ENCODE measurements around the gene PNKP. TPM values are rescaled to one million over a fixed set of nuclear protein-coding genes. Genes with fewer than 3 reads are reported as not detected.
A peak's percentile ranks its signal among the peaks of the same experiment; 100 is the strongest.

PNKP gene
- polyA plus RNA-seq, 1 donor from 2014 or later, result 43.1 TPM

GRCh38 chr19:49852631-49853126, 14.7 kb downstream of the PNKP start:
- H2AFZ ChIP-seq (ENCODE audit: low read depth, low read length), result no peak overlapping the region
- peaks cover 4% of the 10 kb centered on the region for H3K36me3 ChIP-seq (ENCODE audit: insufficient read depth, low read length)
- no peaks in the 10 kb centered on the region for H3K9me3 ChIP-seq (ENCODE audit: low read length)
- no peak overlapping the region for H3K27ac ChIP-seq (ENCODE audit: low read length)
- H3K27me3 ChIP-seq (ENCODE audit: insufficient read depth, low read depth, low read length), result no peaks in the 10 kb centered on the region
- H4K20me1 ChIP-seq (ENCODE audit: insufficient read depth), result peaks cover 41% of the 10 kb centered on the region
- no peak for TF ChIP-seq SMC3 (conservative IDR thresholded peaks at IDR 0.05; ENCODE audit: poor library complexity)
- TF ChIP-seq RAD21 (conservative IDR thresholded peaks at IDR 0.05), result no peak
- TF ChIP-seq POLR2AphosphoS5 (IDR thresholded peaks at IDR 0.05), result peak; percentile 7
- no peak for TF ChIP-seq EP300 (conservative IDR thresholded peaks at IDR 0.05; ENCODE audit: poor library complexity, severe bottlenecking)
- TF ChIP-seq, protein P1, sequence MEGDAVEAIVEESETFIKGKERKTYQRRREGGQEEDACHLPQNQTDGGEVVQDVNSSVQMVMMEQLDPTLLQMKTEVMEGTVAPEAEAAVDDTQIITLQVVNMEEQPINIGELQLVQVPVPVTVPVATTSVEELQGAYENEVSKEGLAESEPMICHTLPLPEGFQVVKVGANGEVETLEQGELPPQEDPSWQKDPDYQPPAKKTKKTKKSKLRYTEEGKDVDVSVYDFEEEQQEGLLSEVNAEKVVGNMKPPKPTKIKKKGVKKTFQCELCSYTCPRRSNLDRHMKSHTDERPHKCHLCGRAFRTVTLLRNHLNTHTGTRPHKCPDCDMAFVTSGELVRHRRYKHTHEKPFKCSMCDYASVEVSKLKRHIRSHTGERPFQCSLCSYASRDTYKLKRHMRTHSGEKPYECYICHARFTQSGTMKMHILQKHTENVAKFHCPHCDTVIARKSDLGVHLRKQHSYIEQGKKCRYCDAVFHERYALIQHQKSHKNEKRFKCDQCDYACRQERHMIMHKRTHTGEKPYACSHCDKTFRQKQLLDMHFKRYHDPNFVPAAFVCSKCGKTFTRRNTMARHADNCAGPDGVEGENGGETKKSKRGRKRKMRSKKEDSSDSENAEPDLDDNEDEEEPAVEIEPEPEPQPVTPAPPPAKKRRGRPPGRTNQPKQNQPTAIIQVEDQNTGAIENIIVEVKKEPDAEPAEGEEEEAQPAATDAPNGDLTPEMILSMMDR (IDR thresholded peaks at IDR 0.05; ENCODE audit: poor library complexity, severe bottlenecking), result no peak
- no peak for TF ChIP-seq TAF1 (IDR thresholded peaks at IDR 0.05; ENCODE audit: low read depth)
- no peak for TF ChIP-seq EZH2 (IDR thresholded peaks at IDR 0.05; ENCODE audit: borderline replicate concordance, insufficient read depth, low read length, poor library complexity, severe bottlenecking)
- no peaks in the 10 kb centered on the region for H3F3A ChIP-seq (ENCODE audit: insufficient read depth, low read length, poor library complexity, severe bottlenecking)
- H3K9ac ChIP-seq (ENCODE audit: low read length), result peak overlapping the region; percentile 89
- H3K9me2 ChIP-seq (ENCODE audit: insufficient read depth, low read length), result no peaks in the 10 kb centered on the region
- peak overlapping the region; percentile 76 for H3K4me3 ChIP-seq (ENCODE audit: low read length)
- peaks cover 36% of the 10 kb centered on the region for H3K79me2 ChIP-seq (replicated peaks; ENCODE audit: insufficient read depth, low read length)
- peak overlapping the region; percentile 52 for H3K4me2 ChIP-seq (ENCODE audit: low read length)

- no peak for TF ChIP-seq REST (IDR thresholded peaks at IDR 0.05; ENCODE audit: borderline replicate concordance)
- peak; percentile 17 for TF ChIP-seq SMC3 (conservative IDR thresholded peaks at IDR 0.05; ENCODE audit: poor library complexity)
- TF ChIP-seq, protein P1 (IDR thresholded peaks at IDR 0.05; ENCODE audit: poor library complexity, severe bottlenecking), result no peak
- TF ChIP-seq POLR2AphosphoS5 (IDR thresholded peaks at IDR 0.05), result no peak
- TF ChIP-seq EP300 (conservative IDR thresholded peaks at IDR 0.05; ENCODE audit: poor library complexity, severe bottlenecking), result no peak
- peak; percentile 78 for TF ChIP-seq MXI1 (conservative IDR thresholded peaks at IDR 0.05; ENCODE audit: poor library complexity, severe bottlenecking)
- no peak for TF ChIP-seq EZH2 (IDR thresholded peaks at IDR 0.05; ENCODE audit: borderline replicate concordance, insufficient read depth, low read length, poor library complexity, severe bottlenecking)
- no peak for TF ChIP-seq RAD21 (conservative IDR thresholded peaks at IDR 0.05)
- no peak for TF ChIP-seq TAF1 (IDR thresholded peaks at IDR 0.05; ENCODE audit: low read depth)
- Histone ChIP-seq H3K27ac (ENCODE audit: low read length) (peak overlapping the region; percentile 70), H3K9ac (ENCODE audit: low read length) (peak overlapping the region; percentile 89), H3K27me3 (ENCODE audit: insufficient read depth, low read depth, low read length) (no peaks in the 10 kb centered on the region), H3K9me2 (ENCODE audit: insufficient read depth, low read length) (no peaks in the 10 kb centered on the region), H3K4me3 (ENCODE audit: low read length) (peak overlapping the region; percentile 76), H3K9me3 (ENCODE audit: low read length) (no peaks in the 10 kb centered on the region), H2AFZ (ENCODE audit: low read depth, low read length) (no peak overlapping the region), H3F3A (ENCODE audit: insufficient read depth, low read length, poor library complexity, severe bottlenecking) (no peaks in the 10 kb centered on the region), H4K20me1 (ENCODE audit: insufficient read depth) (peaks cover 32% of the 10 kb centered on the region), H3K4me2 (ENCODE audit: low read length) (peak overlapping the region; percentile 52), H3K36me3 (ENCODE audit: insufficient read depth, low read length) (peaks cover 4% of the 10 kb centered on the region), H3K79me2 (replicated peaks; ENCODE audit: insufficient read depth, low read length) (peaks cover 36% of the 10 kb centered on the region)
Observed at GRCh38 chr19:49851456-49852259, 15.7 kb downstream of the PNKP start.

Measured in neural cell (in vitro differentiated cells).